K562 (cell line): Measurements from ENCODE around the gene KATNAL1.

Experiments
- CTCF ChIP-seq, 3 experiments: IDR thresholded peaks in 2 of 3; conservative IDR thresholded peaks in 1 of 3; 2 replicates each; pipeline ENCODE4 v1.5.1; 2011 to 2012; ENCODE audit warnings: low read length in 3 of 3, mild to moderate bottlenecking in 3 of 3, control low read depth in 2 of 3, improper control_type of control experiment in 1 of 3, inconsistent platforms in 1 of 3, low read depth in 1 of 3, mixed read lengths in 1 of 3, moderate library complexity in 1 of 3; ENCODE audit not compliant: insufficient read depth in 2 of 3
- FOS ChIP-seq: IDR thresholded peaks from 3 replicates; pipeline ENCODE4 v1.6.1; 2011; ENCODE audit not compliant: insufficient read length; ENCODE audit errors: extremely low read depth
- NFXL1 ChIP-seq: fragments of 450-650 bp; formaldehyde crosslinking; IDR thresholded peaks from 2 replicates; pipeline ENCODE4 v1.4.0; 2021; ENCODE audit warnings: mild to moderate bottlenecking
- NR0B1 ChIP-seq: fragments of 450-650 bp; IDR thresholded peaks from one replicate; pipeline ENCODE4 v1.6.1; 2018; ENCODE audit warnings: mild to moderate bottlenecking, moderate library complexity; ENCODE audit not compliant: partially characterized antibody
- POLR2AphosphoS5 ChIP-seq: IDR thresholded peaks from 2 replicates; pipeline ENCODE4 v1.6.1; 2011; ENCODE audit warnings: mild to moderate bottlenecking, low read depth, low read length, moderate library complexity; ENCODE audit not compliant: control insufficient read depth, insufficient read depth
- POLR3A ChIP-seq: IDR thresholded peaks from 2 replicates; pipeline ENCODE4 v1.6.1; 2011; ENCODE audit warnings: borderline replicate concordance, mild to moderate bottlenecking, moderate library complexity; ENCODE audit not compliant: insufficient read length, insufficient read depth; ENCODE audit errors: extremely low read depth
- SAFB2 ChIP-seq: fragments of 200-400 bp; formaldehyde crosslinking; IDR thresholded peaks from 2 replicates; pipeline ENCODE4 v1.6.1; 2018; ENCODE audit warnings: borderline replicate concordance, low read length, low read depth, moderate library complexity; ENCODE audit not compliant: severe bottlenecking
- TAF1 ChIP-seq: IDR thresholded peaks from 2 replicates; pipeline ENCODE4 v1.6.1; 2011; ENCODE audit warnings: mild to moderate bottlenecking, low read length, moderate library complexity; ENCODE audit not compliant: insufficient read depth, control insufficient read depth, severe bottlenecking; ENCODE audit errors: extremely low read depth
- TEAD4 ChIP-seq, 2 experiments: sonication (generic) in 1 of 2; formaldehyde crosslinking in 1 of 2; IDR thresholded peaks; 2 replicates each; pipeline versions ENCODE4 v1.6.1 to v1.8.0; 2012 to 2022; ENCODE audit warnings: borderline replicate concordance in 1 of 2, inconsistent platforms in 1 of 2, low read length in 1 of 2, mild to moderate bottlenecking in 1 of 2, missing genetic modification reagents in 1 of 2
- XRCC5 ChIP-seq: fragments of 200-400 bp; formaldehyde crosslinking; IDR thresholded peaks from 2 replicates; pipeline ENCODE4 v1.6.1; 2017; ENCODE audit warnings: low read depth, mild to moderate bottlenecking, low read length
- ZNF395 ChIP-seq: fragments of 200-800 bp; sonication (Bioruptor generic); IDR thresholded peaks from 2 replicates; pipeline ENCODE4 v1.6.1; 2017; ENCODE audit warnings: missing genetic modification characterization, missing compliant biosample characterization
- ZSCAN29 ChIP-seq: fragments of 450-650 bp; IDR thresholded peaks from 2 replicates; pipeline ENCODE4 v1.6.1; 2017
- TF ChIP-seq, protein P1 (sequence below): IDR thresholded peaks from 3 replicates; pipeline ENCODE4 v1.6.1; 2011; ENCODE audit warnings: borderline replicate concordance, mild to moderate bottlenecking, moderate library complexity; ENCODE audit not compliant: insufficient read length; ENCODE audit errors: extremely low read depth

DNA sequence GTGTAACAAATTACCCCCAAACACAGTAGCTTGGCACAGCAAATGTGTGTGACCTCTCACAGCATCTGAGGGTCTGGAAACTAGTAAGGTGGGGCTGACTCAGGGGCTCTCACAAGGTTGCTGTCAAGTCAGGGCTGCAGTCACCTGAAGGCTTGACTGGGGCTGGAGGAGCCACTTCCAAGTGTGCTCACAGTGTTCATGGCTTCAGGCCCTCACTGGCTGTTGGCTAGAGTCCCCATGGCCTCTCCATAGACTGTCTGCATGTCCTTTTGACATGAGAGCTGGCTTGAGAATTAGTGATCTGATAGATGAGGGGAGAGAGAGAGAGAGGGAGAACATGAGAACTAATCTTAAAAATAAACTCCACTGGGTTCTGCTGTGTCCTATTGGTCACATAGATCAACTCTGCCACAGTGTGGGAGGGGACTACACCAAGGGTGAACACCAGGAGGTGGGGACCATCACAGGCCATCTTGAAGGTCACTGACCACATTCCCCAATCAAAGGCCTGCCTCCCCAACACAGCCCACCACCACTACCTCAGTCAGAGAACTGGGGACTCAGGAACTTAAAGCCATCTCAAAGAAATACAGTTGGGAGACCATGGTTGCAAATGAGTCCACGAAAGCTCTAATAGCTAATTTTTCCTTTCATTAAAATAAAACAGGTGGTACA, 38.2 kb upstream of the KATNAL1 start:
- no peak for TF ChIP-seq SAFB2
- no peak for TF ChIP-seq CTCF (IDR thresholded peaks at IDR 0.05 in 2 of 3, conservative IDR thresholded peaks at IDR 0.05 in 1 of 3; ENCODE audit: insufficient read depth in 2 of 3, low read depth in 1 of 3, low read length in 3 of 3)
- no peak for TF ChIP-seq FOS
- no peak for TF ChIP-seq ZNF395 (CRISPR knock-in tag)
- TF ChIP-seq ZSCAN29, result no peak
- no peak for TF ChIP-seq NR0B1
- no peak for TF ChIP-seq NFXL1 (CRISPR knock-in tag)
- no peak for TF ChIP-seq TEAD4 (IDR thresholded peaks at IDR 0.05; ENCODE audit: low read length)
- TF ChIP-seq TEAD4 (CRISPR knock-in tag; IDR thresholded peaks at IDR 0.05; ENCODE audit: borderline replicate concordance), result no peak
- no peak for TF ChIP-seq POLR3A
- TF ChIP-seq, protein P1, sequence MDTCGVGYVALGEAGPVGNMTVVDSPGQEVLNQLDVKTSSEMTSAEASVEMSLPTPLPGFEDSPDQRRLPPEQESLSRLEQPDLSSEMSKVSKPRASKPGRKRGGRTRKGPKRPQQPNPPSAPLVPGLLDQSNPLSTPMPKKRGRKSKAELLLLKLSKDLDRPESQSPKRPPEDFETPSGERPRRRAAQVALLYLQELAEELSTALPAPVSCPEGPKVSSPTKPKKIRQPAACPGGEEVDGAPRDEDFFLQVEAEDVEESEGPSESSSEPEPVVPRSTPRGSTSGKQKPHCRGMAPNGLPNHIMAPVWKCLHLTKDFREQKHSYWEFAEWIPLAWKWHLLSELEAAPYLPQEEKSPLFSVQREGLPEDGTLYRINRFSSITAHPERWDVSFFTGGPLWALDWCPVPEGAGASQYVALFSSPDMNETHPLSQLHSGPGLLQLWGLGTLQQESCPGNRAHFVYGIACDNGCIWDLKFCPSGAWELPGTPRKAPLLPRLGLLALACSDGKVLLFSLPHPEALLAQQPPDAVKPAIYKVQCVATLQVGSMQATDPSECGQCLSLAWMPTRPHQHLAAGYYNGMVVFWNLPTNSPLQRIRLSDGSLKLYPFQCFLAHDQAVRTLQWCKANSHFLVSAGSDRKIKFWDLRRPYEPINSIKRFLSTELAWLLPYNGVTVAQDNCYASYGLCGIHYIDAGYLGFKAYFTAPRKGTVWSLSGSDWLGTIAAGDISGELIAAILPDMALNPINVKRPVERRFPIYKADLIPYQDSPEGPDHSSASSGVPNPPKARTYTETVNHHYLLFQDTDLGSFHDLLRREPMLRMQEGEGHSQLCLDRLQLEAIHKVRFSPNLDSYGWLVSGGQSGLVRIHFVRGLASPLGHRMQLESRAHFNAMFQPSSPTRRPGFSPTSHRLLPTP, result no peak
- TF ChIP-seq TAF1, result no peak
- no peak for TF ChIP-seq POLR2AphosphoS5
- TF ChIP-seq XRCC5, result no peak
